ENCODE measurements around the gene IQSEC3. TPM values are rescaled to one million over a fixed set of nuclear protein-coding genes. Genes with fewer than 3 reads are reported as not detected.

Gene IQSEC3
- total RNA-seq, 1 experiment from 2014 or later, result 1.7 TPM

DNA sequence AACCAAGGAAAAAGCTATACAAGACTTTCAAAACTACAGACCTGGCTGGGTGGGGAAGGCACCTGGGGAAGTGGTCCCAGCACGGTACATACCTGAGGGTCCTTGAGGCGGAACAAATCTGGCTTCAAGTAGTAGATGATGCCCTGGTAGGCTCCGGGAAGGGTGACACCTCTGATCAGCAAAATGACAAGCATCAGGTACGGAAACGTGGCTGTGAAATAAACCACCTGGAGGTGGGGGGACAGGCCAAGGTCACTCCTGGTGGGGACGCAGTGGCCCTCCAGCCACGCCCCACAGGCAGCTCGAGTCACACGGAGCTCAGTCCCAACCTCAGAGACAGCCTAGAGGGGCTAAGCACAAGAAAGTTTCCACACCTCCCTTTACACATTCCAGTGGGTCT, 132.1 kb downstream of the IQSEC3 start:
- no peak for DNase-seq (ENCODE audit: low spot score)
- 0 out of 2 replicates have a peak, but pooled peaks cover 5% of the 10 kb centered on the region for H3K9me3 Mint-ChIP-seq
- no peaks in the 10 kb centered on the region for H3K36me3 Mint-ChIP-seq
- H3K4me3 Mint-ChIP-seq, result no peak overlapping the region
- H3K27ac Mint-ChIP-seq, result no peak overlapping the region
- ATAC-seq, result no peak
- POLR2A ChIA-PET, result no interaction called here
- TF ChIP-seq CREB1 (CRISPR knock-in tag; IDR thresholded peaks at IDR 0.05) (no peak), FOXK1 (CRISPR knock-in tag; IDR thresholded peaks at IDR 0.05) (no peak), SOX15 (CRISPR knock-in tag; IDR thresholded peaks at IDR 0.05) (no peak), NFE2L1 (CRISPR knock-in tag; IDR thresholded peaks at IDR 0.05) (no peak), TEAD4 (CRISPR knock-in tag; IDR thresholded peaks at IDR 0.05) (no peak), OVOL2 (CRISPR knock-in tag; IDR thresholded peaks at IDR 0.05; ENCODE audit: borderline replicate concordance) (no peak), JAZF1 (CRISPR knock-in tag; IDR thresholded peaks at IDR 0.05) (no peak), ETV6 (CRISPR knock-in tag; IDR thresholded peaks at IDR 0.05) (no peak)
- TF ChIP-seq, protein P1, sequence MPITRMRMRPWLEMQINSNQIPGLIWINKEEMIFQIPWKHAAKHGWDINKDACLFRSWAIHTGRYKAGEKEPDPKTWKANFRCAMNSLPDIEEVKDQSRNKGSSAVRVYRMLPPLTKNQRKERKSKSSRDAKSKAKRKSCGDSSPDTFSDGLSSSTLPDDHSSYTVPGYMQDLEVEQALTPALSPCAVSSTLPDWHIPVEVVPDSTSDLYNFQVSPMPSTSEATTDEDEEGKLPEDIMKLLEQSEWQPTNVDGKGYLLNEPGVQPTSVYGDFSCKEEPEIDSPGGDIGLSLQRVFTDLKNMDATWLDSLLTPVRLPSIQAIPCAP (CRISPR knock-in tag; IDR thresholded peaks at IDR 0.05), result no peak
- TF ChIP-seq, protein P2, sequence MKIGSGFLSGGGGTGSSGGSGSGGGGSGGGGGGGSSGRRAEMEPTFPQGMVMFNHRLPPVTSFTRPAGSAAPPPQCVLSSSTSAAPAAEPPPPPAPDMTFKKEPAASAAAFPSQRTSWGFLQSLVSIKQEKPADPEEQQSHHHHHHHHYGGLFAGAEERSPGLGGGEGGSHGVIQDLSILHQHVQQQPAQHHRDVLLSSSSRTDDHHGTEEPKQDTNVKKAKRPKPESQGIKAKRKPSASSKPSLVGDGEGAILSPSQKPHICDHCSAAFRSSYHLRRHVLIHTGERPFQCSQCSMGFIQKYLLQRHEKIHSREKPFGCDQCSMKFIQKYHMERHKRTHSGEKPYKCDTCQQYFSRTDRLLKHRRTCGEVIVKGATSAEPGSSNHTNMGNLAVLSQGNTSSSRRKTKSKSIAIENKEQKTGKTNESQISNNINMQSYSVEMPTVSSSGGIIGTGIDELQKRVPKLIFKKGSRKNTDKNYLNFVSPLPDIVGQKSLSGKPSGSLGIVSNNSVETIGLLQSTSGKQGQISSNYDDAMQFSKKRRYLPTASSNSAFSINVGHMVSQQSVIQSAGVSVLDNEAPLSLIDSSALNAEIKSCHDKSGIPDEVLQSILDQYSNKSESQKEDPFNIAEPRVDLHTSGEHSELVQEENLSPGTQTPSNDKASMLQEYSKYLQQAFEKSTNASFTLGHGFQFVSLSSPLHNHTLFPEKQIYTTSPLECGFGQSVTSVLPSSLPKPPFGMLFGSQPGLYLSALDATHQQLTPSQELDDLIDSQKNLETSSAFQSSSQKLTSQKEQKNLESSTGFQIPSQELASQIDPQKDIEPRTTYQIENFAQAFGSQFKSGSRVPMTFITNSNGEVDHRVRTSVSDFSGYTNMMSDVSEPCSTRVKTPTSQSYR (CRISPR knock-in tag; IDR thresholded peaks at IDR 0.05), result no peak
- TF ChIP-seq, protein P3, sequence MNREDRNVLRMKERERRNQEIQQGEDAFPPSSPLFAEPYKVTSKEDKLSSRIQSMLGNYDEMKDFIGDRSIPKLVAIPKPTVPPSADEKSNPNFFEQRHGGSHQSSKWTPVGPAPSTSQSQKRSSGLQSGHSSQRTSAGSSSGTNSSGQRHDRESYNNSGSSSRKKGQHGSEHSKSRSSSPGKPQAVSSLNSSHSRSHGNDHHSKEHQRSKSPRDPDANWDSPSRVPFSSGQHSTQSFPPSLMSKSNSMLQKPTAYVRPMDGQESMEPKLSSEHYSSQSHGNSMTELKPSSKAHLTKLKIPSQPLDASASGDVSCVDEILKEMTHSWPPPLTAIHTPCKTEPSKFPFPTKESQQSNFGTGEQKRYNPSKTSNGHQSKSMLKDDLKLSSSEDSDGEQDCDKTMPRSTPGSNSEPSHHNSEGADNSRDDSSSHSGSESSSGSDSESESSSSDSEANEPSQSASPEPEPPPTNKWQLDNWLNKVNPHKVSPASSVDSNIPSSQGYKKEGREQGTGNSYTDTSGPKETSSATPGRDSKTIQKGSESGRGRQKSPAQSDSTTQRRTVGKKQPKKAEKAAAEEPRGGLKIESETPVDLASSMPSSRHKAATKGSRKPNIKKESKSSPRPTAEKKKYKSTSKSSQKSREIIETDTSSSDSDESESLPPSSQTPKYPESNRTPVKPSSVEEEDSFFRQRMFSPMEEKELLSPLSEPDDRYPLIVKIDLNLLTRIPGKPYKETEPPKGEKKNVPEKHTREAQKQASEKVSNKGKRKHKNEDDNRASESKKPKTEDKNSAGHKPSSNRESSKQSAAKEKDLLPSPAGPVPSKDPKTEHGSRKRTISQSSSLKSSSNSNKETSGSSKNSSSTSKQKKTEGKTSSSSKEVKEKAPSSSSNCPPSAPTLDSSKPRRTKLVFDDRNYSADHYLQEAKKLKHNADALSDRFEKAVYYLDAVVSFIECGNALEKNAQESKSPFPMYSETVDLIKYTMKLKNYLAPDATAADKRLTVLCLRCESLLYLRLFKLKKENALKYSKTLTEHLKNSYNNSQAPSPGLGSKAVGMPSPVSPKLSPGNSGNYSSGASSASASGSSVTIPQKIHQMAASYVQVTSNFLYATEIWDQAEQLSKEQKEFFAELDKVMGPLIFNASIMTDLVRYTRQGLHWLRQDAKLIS (CRISPR knock-in tag; IDR thresholded peaks at IDR 0.05; ENCODE audit: borderline replicate concordance), result no peak
- H3K27me3 Mint-ChIP-seq (ENCODE audit: low read depth), result peaks cover 30% of the 10 kb centered on the region
- CTCF ChIA-PET, result interaction anchor here (0.6 to 4.8 kb wide), 13 partner anchors 10 to 93 kb away, joined by 3 to 42 read pairs (median 4); no protein-coding TSS in a partner anchor
- peaks cover 21% of the 10 kb centered on the region for H3K4me1 Mint-ChIP-seq

DNA sequence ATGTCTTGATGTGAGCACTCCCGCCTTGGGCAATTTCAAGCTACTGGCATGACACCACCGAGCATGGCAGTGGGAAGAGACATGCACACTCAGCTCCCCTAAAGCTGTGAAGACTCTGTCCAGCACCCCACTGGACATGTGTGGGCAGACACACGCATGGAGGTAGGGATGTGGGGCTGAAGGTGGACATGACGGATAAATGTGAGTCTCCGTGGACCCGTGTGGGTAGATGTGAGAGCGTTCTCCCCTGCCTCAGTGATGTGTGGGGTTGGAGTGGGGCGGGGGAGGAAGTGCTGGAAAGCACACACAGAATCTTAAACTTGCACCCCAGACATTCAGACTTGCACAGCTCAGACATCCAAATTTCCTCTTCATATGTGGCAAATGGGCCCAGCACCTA, 134.8 kb downstream of the IQSEC3 start:
- no peak overlapping the region for H3K4me3 Mint-ChIP-seq
- H3K36me3 Mint-ChIP-seq, result no peaks in the 10 kb centered on the region
- DNase-seq (ENCODE audit: low spot score) (no peak), ATAC-seq (no peak)
- TF ChIP-seq FOXJ3 (CRISPR knock-in tag; IDR thresholded peaks at IDR 0.05; ENCODE audit: borderline replicate concordance) (no peak), CREB1 (CRISPR knock-in tag; IDR thresholded peaks at IDR 0.05) (no peak), JUN (CRISPR knock-in tag; IDR thresholded peaks at IDR 0.05) (no peak), GABPB1 (CRISPR knock-in tag; IDR thresholded peaks at IDR 0.05) (no peak), NFATC4 (CRISPR knock-in tag; IDR thresholded peaks at IDR 0.05) (no peak), FOXK1 (CRISPR knock-in tag; IDR thresholded peaks at IDR 0.05) (no peak), NR2C2 (CRISPR knock-in tag; IDR thresholded peaks at IDR 0.05) (no peak), TCF7 (CRISPR knock-in tag; IDR thresholded peaks at IDR 0.05; ENCODE audit: low read depth) (no peak), NFE2L1 (CRISPR knock-in tag; IDR thresholded peaks at IDR 0.05) (no peak), OVOL2 (CRISPR knock-in tag; IDR thresholded peaks at IDR 0.05; ENCODE audit: borderline replicate concordance) (no peak), GTF2I (CRISPR knock-in tag; conservative IDR thresholded peaks at IDR 0.05) (no peak), ELF4 (CRISPR knock-in tag; IDR thresholded peaks at IDR 0.05; ENCODE audit: low read depth) (no peak)
- TF ChIP-seq, protein P4, sequence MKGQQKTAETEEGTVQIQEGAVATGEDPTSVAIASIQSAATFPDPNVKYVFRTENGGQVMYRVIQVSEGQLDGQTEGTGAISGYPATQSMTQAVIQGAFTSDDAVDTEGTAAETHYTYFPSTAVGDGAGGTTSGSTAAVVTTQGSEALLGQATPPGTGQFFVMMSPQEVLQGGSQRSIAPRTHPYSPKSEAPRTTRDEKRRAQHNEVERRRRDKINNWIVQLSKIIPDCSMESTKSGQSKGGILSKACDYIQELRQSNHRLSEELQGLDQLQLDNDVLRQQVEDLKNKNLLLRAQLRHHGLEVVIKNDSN (CRISPR knock-in tag; IDR thresholded peaks at IDR 0.05), result no peak
- TF ChIP-seq, protein P5, sequence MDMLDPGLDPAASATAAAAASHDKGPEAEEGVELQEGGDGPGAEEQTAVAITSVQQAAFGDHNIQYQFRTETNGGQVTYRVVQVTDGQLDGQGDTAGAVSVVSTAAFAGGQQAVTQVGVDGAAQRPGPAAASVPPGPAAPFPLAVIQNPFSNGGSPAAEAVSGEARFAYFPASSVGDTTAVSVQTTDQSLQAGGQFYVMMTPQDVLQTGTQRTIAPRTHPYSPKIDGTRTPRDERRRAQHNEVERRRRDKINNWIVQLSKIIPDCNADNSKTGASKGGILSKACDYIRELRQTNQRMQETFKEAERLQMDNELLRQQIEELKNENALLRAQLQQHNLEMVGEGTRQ (CRISPR knock-in tag; IDR thresholded peaks at IDR 0.05), result no peak
- peaks cover 12% of the 10 kb centered on the region for H3K9me3 Mint-ChIP-seq
- peaks cover 56% of the 10 kb centered on the region for H3K27me3 Mint-ChIP-seq (ENCODE audit: low read depth)
- POLR2A ChIA-PET, result no interaction called here
- CTCF ChIA-PET, result interaction anchor here (0.5 to 4.8 kb wide), 4 partner anchors 13 to 235 kb away, joined by 3 to 42 read pairs (median 24); no protein-coding TSS in a partner anchor
- H3K27ac Mint-ChIP-seq, result no peak overlapping the region
- H3K4me1 Mint-ChIP-seq, result peaks cover 25% of the 10 kb centered on the region
